Measurements from ENCODE around the gene FIGNL1. TPM values are rescaled to one million over a fixed set of nuclear protein-coding genes. Genes with fewer than 3 reads are reported as not detected.

FIGNL1 gene
- total and polyA plus RNA-seq, 5 experiments from 2014 or later = 4.2 to 15.1 (median 10.2) TPM

- ATAC-seq = no peak
- Mint-ChIP-seq H3K27me3 (no peaks in the 10 kb centered on the region), H3K27ac (no peak overlapping the region), H3K4me1 (no peaks in the 10 kb centered on the region), H3K9me3 (no peaks in the 10 kb centered on the region), H3K36me3 (no peaks in the 10 kb centered on the region), H3K4me3 (no peak overlapping the region)
- no peak for DNase-seq
- POLR2A ChIA-PET = no interaction called here
Measured at GRCh38 chr7:50479743-50480517, 29.8 kb upstream of the FIGNL1 start.

DNA sequence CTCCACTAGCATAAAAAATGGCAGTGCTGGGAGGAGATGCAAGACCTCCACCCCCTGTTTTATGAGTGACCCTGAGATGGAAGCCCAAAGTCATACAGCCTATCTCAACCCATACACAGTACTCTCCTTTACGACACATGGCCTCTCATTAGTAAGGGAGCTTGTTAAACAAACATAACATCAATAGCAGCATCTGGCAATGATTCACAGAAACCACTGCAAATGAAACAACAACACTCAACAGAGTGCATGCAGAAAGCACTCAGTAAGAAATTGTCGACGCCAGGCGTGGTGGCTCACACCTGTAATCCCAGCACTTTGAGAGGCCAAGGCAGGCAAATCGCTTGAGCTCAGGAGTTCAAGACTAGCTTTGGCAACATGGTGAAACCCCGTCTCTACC lies 27.5 kb upstream of the FIGNL1 start:
- no peaks in the 10 kb centered on the region for H3K4me1 Mint-ChIP-seq
- POLR2A ChIA-PET = no interaction called here
- no peak overlapping the region for H3K4me3 Mint-ChIP-seq
- peaks cover 0 to 2% (median 0%) of the 10 kb centered on the region in 5 donors for H3K27me3 Mint-ChIP-seq
- H3K9me3 Mint-ChIP-seq = no peaks in the 10 kb centered on the region
- DNase-seq (no peak), ATAC-seq (no peak)
- H3K36me3 Mint-ChIP-seq = no peaks in the 10 kb centered on the region
- H3K27ac Mint-ChIP-seq = no peak overlapping the region

DNA sequence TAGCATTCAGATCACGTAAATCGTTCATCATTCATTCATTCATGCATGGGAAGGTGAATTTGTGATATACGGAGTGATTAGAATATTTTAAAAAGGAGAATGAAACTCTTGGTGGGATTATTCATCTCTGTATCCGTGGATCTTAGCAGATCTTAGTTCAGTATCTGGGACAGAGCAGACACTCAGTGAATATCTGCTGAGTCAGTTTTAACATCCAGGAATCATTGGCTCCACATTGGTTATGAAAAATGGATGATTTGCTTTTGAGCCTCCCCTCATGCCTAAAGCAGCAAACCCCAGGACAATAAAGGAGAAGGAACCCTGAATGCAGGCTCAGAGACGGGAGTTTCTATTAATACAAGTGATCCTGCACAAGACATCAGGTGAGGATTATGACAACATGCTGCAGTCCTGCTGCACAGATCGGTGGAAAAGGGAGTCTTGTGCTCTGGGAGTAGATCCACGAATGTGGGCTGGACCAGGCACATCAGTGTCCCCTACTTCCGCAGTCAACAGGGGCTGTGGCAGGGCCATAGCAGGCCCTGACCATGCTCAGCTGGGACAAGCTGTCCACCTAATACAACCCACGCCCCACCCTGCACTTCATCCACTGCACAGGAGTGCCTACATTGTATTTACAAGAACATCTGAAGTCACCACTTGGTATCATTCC lies 26.9 kb upstream of the FIGNL1 start:
- no peaks in the 10 kb centered on the region for H3K36me3 Mint-ChIP-seq
- peaks cover 0 to 7% (median 0%) of the 10 kb centered on the region in 5 donors for H3K27me3 Mint-ChIP-seq
- H3K9me3 Mint-ChIP-seq = no peaks in the 10 kb centered on the region
- POLR2A ChIA-PET = no interaction called here
- DNase-seq (no peak), ATAC-seq (no peak)
- no peak overlapping the region for H3K27ac Mint-ChIP-seq
- H3K4me1 Mint-ChIP-seq = no peaks in the 10 kb centered on the region
- no peak overlapping the region for H3K4me3 Mint-ChIP-seq

DNA sequence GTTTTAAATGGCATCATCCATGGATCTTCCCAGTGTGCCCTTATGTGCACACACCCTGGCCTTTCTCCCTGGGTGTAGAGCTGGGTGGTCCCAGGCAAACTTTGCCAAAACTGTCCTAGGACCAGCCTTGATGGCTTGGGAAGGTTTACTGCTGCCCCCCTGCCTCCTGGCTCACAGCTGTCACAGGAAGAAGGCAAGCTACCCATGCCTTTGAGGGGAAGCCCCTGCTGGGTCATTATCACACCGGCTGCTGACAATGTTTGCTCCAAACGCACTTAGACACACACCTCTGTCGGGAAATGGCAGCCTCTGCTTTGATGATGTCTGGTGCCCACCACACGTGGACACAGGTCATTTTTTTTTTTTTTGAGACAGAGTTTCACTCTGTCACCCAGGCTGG lies 25.2 kb upstream of the FIGNL1 start:
- H3K36me3 Mint-ChIP-seq = no peaks in the 10 kb centered on the region
- DNase-seq = no peak
- no peak for ATAC-seq
- H3K4me3 Mint-ChIP-seq = no peak overlapping the region
- no peak overlapping the region for H3K27ac Mint-ChIP-seq
- H3K27me3 Mint-ChIP-seq = peaks cover 0 to 11% (median 0%) of the 10 kb centered on the region in 5 donors
- no peaks in the 10 kb centered on the region for H3K4me1 Mint-ChIP-seq
- no peaks in the 10 kb centered on the region for H3K9me3 Mint-ChIP-seq
- POLR2A ChIA-PET = interaction anchor here (0.6 kb wide), 1 partner anchor 263 kb away, joined by 3 read pairs; no protein-coding TSS in a partner anchor

DNA sequence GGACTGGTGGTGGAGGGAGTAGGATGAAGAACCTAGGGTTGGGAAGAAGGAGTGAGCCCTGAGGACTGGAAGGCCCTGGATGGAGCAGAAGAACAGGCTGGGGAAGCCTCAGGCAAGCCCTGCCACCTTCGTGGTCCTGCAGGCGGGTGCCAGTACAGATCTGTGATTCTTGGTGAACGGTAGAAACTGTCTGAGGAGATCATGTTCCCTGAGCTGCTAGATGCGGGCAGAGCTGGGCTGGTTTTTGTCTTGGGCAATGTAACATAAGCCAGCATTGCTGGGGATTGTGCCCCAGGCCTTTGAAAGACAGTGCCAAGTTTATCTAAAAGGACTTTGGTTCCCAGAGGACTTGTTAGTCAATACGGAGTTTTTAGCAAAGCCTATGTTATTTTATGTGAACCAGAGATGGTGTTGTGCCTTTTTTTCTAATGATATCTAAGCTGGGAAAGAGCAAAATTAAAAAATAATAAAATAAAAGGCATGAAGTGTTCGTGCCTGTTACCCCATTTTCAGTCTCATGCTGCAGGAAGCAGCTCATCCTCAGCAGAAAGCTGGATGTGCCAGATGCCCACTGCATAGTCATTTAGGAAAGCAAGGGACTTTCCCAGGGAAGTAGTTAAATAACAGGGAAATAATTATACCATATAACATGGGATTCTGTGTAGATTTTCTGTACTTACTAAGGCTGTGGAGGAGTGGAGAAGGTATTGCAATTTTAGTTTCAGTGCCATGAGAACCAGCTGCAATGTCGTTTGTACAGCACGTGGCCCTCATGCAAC lies 24.4 kb upstream of the FIGNL1 start:
- Mint-ChIP-seq H3K9me3 (no peaks in the 10 kb centered on the region), H3K27me3 (peaks cover 0 to 11% (median 0%) of the 10 kb centered on the region in 5 donors), H3K4me3 (no peak overlapping the region), H3K36me3 (no peaks in the 10 kb centered on the region), H3K4me1 (no peaks in the 10 kb centered on the region), H3K27ac (peak overlapping the region in 1 of 10 donors; percentile 67)
- DNase-seq (no peak), ATAC-seq (no peak)
- POLR2A ChIA-PET = no interaction called here

DNA sequence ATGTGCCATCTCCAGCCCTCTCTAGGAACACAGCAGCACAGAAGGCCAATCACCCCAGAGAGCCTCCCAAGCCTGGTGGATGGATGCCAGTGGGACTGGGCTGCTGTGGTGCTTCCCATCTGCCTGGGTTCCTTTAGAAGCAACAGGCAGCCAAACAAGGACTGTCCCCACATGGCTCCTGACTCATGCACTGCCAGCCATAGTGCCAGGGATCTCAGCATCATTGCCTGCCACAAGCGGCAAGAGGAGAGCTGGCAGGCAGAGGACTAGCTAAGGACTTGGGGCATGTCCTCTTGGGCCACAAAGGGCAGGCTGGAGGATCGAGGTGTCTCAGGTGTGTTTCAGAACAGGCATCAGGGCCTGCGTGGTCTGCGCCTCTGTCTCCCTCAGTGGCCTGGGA lies 23.4 kb upstream of the FIGNL1 start:
- Mint-ChIP-seq H3K27me3 (peaks cover 0 to 11% (median 0%) of the 10 kb centered on the region in 5 donors), H3K4me3 (no peak overlapping the region), H3K27ac (peak overlapping the region in 1 of 10 donors; percentile 56), H3K4me1 (peaks cover 0 to under 1% (median 0%) of the 10 kb centered on the region in 4 donors), H3K36me3 (no peaks in the 10 kb centered on the region), H3K9me3 (no peaks in the 10 kb centered on the region)
- ATAC-seq (no peak), DNase-seq (no peak)
- POLR2A ChIA-PET = no interaction called here

- DNase-seq (no peak), ATAC-seq (no peak)
- H3K27ac Mint-ChIP-seq = peak overlapping the region in 1 of 10 donors; percentile 34
- no peak overlapping the region for H3K4me3 Mint-ChIP-seq
- H3K4me1 Mint-ChIP-seq = peaks cover 0 to 11% (median 10%) of the 10 kb centered on the region in 4 donors
- H3K27me3 Mint-ChIP-seq = peaks cover 0 to 11% (median 0%) of the 10 kb centered on the region in 5 donors
- POLR2A ChIA-PET = no interaction called here
- H3K9me3 Mint-ChIP-seq = no peaks in the 10 kb centered on the region
- H3K36me3 Mint-ChIP-seq = no peaks in the 10 kb centered on the region
Measured at GRCh38 chr7:50472427-50472826, 22.3 kb upstream of the FIGNL1 start.

DNA sequence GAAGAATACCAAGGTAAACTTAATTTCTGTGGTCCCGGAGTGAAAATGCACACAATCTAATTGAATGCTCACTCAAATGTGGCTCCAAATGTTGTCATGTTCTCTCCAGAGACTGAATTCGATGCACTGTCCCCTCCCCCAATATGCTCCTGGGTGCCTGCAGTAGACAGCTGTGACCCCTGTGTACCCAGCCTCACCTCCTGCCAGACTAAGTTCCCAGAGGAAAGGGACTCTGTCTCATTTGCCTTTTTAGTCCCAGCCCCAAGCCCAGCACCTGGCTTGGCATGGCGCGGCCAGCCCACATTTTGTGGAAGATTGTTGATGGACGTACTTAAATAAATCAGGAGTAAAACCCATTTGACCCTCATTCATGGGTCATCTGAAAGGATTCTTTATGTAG lies 21.8 kb upstream of the FIGNL1 start:
- POLR2A ChIA-PET = no interaction called here
- Mint-ChIP-seq H3K27me3 (peaks cover 0 to 11% (median 0%) of the 10 kb centered on the region in 5 donors), H3K36me3 (no peaks in the 10 kb centered on the region), H3K4me1 (peaks cover 0 to 13% (median 13%) of the 10 kb centered on the region in 4 donors), H3K4me3 (no peak overlapping the region), H3K27ac (peak overlapping the region in 1 of 10 donors; percentile 34), H3K9me3 (no peaks in the 10 kb centered on the region)
- DNase-seq (no peak), ATAC-seq (no peak)

GRCh38 chr7:50470250-50471163 lies 20.4 kb upstream of the FIGNL1 start:
- ATAC-seq (no peak), DNase-seq (no peak)
- no peak overlapping the region for H3K27ac Mint-ChIP-seq
- H3K4me3 Mint-ChIP-seq = no peak overlapping the region
- peaks cover 0 to 13% (median 13%) of the 10 kb centered on the region in 4 donors for H3K4me1 Mint-ChIP-seq
- peaks cover 0 to 11% (median 0%) of the 10 kb centered on the region in 5 donors for H3K27me3 Mint-ChIP-seq
- no peaks in the 10 kb centered on the region for H3K9me3 Mint-ChIP-seq
- no peaks in the 10 kb centered on the region for H3K36me3 Mint-ChIP-seq
- POLR2A ChIA-PET = interaction anchor here (0.7 kb wide), 1 partner anchor 264 kb away, joined by 4 read pairs; no protein-coding TSS in a partner anchor

- ATAC-seq (no peak), DNase-seq (no peak)
- Mint-ChIP-seq H3K36me3 (no peaks in the 10 kb centered on the region), H3K27ac (no peak overlapping the region), H3K4me3 (no peak overlapping the region), H3K27me3 (peaks cover 0 to 11% (median 0%) of the 10 kb centered on the region in 5 donors), H3K9me3 (no peaks in the 10 kb centered on the region), H3K4me1 (peaks cover 0 to 13% (median 13%) of the 10 kb centered on the region in 4 donors)
- POLR2A ChIA-PET = interaction anchor here (0.6 to 0.7 kb wide), 2 partner anchors 75 to 164 kb away, joined by 3 to 6 read pairs; no protein-coding TSS in a partner anchor
Measured at GRCh38 chr7:50469181-50469580, 19.0 kb upstream of the FIGNL1 start.

DNA sequence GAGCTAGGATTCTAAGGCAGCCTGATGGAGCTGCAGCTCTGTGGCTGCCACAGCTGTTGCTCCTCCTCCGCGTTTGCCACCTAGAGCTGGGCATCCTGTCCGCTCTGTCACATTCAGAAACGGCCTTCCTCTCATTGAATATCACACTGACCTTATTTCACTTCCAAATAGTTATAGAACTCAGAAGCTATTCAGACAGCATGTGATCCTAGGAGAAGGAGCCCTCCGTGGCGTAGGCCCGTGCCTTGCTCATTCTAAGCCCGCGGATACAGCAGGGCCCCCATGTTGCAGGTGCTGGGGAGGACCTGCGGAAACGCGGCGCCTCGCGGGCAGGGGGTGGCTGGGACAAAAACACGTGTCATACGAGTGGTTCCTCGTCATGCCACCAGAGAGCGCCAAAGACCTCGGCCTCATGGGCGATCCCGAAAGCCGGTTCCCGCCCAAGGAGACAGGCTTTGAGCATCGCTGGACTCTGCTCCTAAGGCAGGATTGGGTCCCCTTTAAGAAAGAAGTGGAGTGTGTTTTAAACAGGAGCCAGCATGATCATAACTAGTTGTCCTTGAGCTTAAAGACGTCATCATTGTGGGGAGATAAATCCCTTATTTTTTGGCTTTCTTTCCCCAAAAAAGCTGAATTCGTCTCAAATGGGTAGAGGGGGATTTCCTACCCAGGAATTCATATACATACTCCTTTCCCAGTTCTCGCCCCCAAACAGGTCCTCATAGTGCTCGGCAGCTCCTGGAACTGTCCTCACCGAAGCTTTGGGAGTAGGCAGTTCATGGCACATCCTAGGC lies 17.9 kb upstream of the FIGNL1 start:
- H3K4me3 Mint-ChIP-seq = peak overlapping the region; percentile 40 to 79 (median 72)
- peak; percentile 98 for ATAC-seq
- H3K9me3 Mint-ChIP-seq = no peaks in the 10 kb centered on the region
- H3K4me1 Mint-ChIP-seq = peaks cover 0 to 13% (median 13%) of the 10 kb centered on the region in 4 donors
- H3K27me3 Mint-ChIP-seq = peaks cover 0 to 11% (median 0%) of the 10 kb centered on the region in 5 donors
- peak overlapping the region in 8 of 10 donors; percentile 64 to 84 (median 76) for H3K27ac Mint-ChIP-seq
- no peaks in the 10 kb centered on the region for H3K36me3 Mint-ChIP-seq
- peak; percentile 58 to 88 (median 73) for DNase-seq
- POLR2A ChIA-PET = interaction anchor here (0.6 to 1.4 kb wide), 2 partner anchors 263 to 472 kb away, joined by 3 read pairs; no protein-coding TSS in a partner anchor

Measured in naive thymus-derived CD8-positive, alpha-beta T cell (primary cell).